K562 (cell line): ENCODE data around the gene DLGAP1. TPM values are rescaled to one million over a fixed set of nuclear protein-coding genes. Genes with fewer than 3 reads are reported as not detected.

ENCODE experiments used
- ATAC-seq: fragments of 200-7000 bp; cut with Tn5 transposase; 3 replicates; pipeline ENCODE4 v1.9.1; 2020; ENCODE audit warnings: moderate library complexity
- BruUV-seq: library from RNA; stranded (reverse); fragments of 400-500 nt; replicated peaks from 2 replicates; lab custom pipeline; 2021; lab: Mats Ljungman, UMichigan
- CTCF ChIA-PET: fragments of 300-600 bp; formaldehyde crosslinking; extraction: SDS; loops from one replicate; lab custom pipeline; 2021; ENCODE audit warnings: low intra/inter-chr PET ratio; lab: Yijun Ruan, JAX
- POLR2A ChIA-PET: fragments of 300-600, 350-650 bp; sonication (Branson Sonifier 250); formaldehyde crosslinking; extraction: SDS; loops from one replicate; lab custom pipeline; 2021; ENCODE audit warnings: antibody characterized with exemption, inconsistent platforms; lab: Yijun Ruan, JAX
- DNase-seq, 4 experiments: peaks; one replicate each; pipeline versions ENCODE4 v3.0.0 to v3.0.0-alpha.2; 2011 to 2018; ENCODE audit warnings: low spot score in 3 of 4, mixed read lengths in 3 of 4; ENCODE audit errors: extremely low read depth in 1 of 4
- FAIRE-seq: peaks from 2 replicates; lab custom pipeline; 2011; peaks lifted over from hg19 to GRCh38; lab: Jason Lieb, UNC
- H2AFZ ChIP-seq: 2 replicates; pipeline ENCODE4 v1.6.0; 2011; ENCODE audit warnings: low read depth, low read length, control low read depth, inconsistent platforms
- H3K27ac ChIP-seq: fragments of 200-600 bp; 3 replicates; pipeline ENCODE4 v1.8.0; 2011; ENCODE audit warnings: low read depth, mild to moderate bottlenecking, control low read depth, inconsistent platforms, low read length, moderate library complexity, mixed read lengths; ENCODE audit errors: extremely low read depth
- H3K27me3 ChIP-seq, 2 experiments: fragments of 300-600 bp in 1 of 2; 2 replicates in 1 of 2; 3 replicates in 1 of 2; pipeline versions ENCODE4 v1.6.0 to v1.8.0; 2011; ENCODE audit warnings: inconsistent platforms in 2 of 2, low read length in 2 of 2, mild to moderate bottlenecking in 1 of 2, mixed read lengths in 1 of 2, moderate library complexity in 1 of 2; ENCODE audit not compliant: control insufficient read depth in 2 of 2, insufficient read depth in 2 of 2
- H3K36me3 ChIP-seq: fragments of 300-600 bp; 3 replicates; pipeline ENCODE4 v1.8.0; 2011; ENCODE audit warnings: mild to moderate bottlenecking, low read length, inconsistent platforms; ENCODE audit not compliant: control insufficient read depth, insufficient read depth
- H3K4me1 ChIP-seq, 2 experiments: fragments of 200-600 bp in 1 of 2; replicated peaks in 1 of 2; 2 replicates in 1 of 2; 3 replicates in 1 of 2; pipeline versions ENCODE4 v1.5.1 to v1.8.0; 2011; ENCODE audit warnings: inconsistent platforms in 2 of 2, low read length in 2 of 2, mild to moderate bottlenecking in 1 of 2, mixed read lengths in 1 of 2, moderate library complexity in 1 of 2; ENCODE audit not compliant: control insufficient read depth in 2 of 2, insufficient read depth in 2 of 2
- H3K4me2 ChIP-seq: 2 replicates; pipeline ENCODE4 v1.6.1; 2011; ENCODE audit warnings: low read length, control low read depth, inconsistent platforms, mixed read lengths; ENCODE audit not compliant: insufficient read depth
- H3K4me3 ChIP-seq: fragments of 200-600 bp; sonication (generic), shearing (Covaris generic); 2 replicates; pipeline ENCODE4 v1.5.1; 2016; ENCODE audit warnings: control low read depth, inconsistent platforms
- H3K79me2 ChIP-seq: fragments of 200-600 bp; 3 replicates; pipeline ENCODE4 v1.8.0; 2011; ENCODE audit warnings: low read length, inconsistent platforms; ENCODE audit not compliant: control insufficient read depth, insufficient read depth
- H3K9ac ChIP-seq, 2 experiments: 2 replicates each; pipeline versions ENCODE4 v1.6.0 to v1.6.1; 2011; ENCODE audit warnings: low read depth in 2 of 2, low read length in 2 of 2, control low read depth in 1 of 2, inconsistent platforms in 1 of 2, mild to moderate bottlenecking in 1 of 2, mixed read lengths in 1 of 2; ENCODE audit not compliant: insufficient read depth in 1 of 2
- H3K9me1 ChIP-seq: one replicate; pipeline ENCODE4 v1.6.0; 2011; ENCODE audit warnings: inconsistent platforms, mild to moderate bottlenecking, low read length, moderate library complexity; ENCODE audit not compliant: control insufficient read depth, insufficient read depth
- H3K9me3 ChIP-seq: replicated peaks from 2 replicates; pipeline ENCODE4 v1.5.1; 2011; ENCODE audit warnings: low read depth, low read length, inconsistent platforms; ENCODE audit not compliant: control insufficient read depth, insufficient read depth
- H4K20me1 ChIP-seq: replicated peaks from 2 replicates; pipeline ENCODE4 v1.6.1; 2011; ENCODE audit warnings: low read length, inconsistent platforms, mixed read lengths; ENCODE audit not compliant: control insufficient read depth, insufficient read depth
- JUND ChIP-seq, 2 experiments: IDR thresholded peaks; 2 replicates in 1 of 2; 3 replicates in 1 of 2; pipeline ENCODE4 v1.6.1; 2011; ENCODE audit warnings: borderline replicate concordance in 2 of 2, low read depth in 2 of 2, low read length in 2 of 2, improper control_type of control experiment in 1 of 2, missing biosample characterization in 1 of 2, missing genetic modification characterization in 1 of 2, missing genetic modification reagents in 1 of 2
- LEF1 ChIP-seq: fragments of 450-650 bp; IDR thresholded peaks from 2 replicates; pipeline ENCODE4 v1.6.1; 2016; ENCODE audit warnings: mild to moderate bottlenecking
- PPARD ChIP-seq: fragments of 250-450 bp; sonication (Bioruptor Pico); IDR thresholded peaks from 2 replicates; pipeline ENCODE4 v1.8.0; 2022; ENCODE audit warnings: inconsistent platforms, mild to moderate bottlenecking, moderate library complexity
- U2AF1 ChIP-seq: fragments of 200-400 bp; formaldehyde crosslinking; optimal IDR thresholded peaks from 2 replicates; pipeline ENCODE3; 2017; ENCODE audit warnings: mild to moderate bottlenecking, low read depth, low read length, moderate library complexity
- WGBS: fragments of 100-300 bp; shearing (Covaris generic); methylation state at CpG from one replicate; pipeline ENCODE4 v1.1.6; 2016; ENCODE audit warnings: low coverage, mixed read lengths; ENCODE audit not compliant: insufficient coverage; ENCODE audit errors: missing lambda C conversion rate; 5-methylcytosine and 5-hydroxymethylcytosine counted together
- in situ Hi-C: fragments of 300-500 bp; cut with MboI; formaldehyde crosslinking; loops from 4 replicates; pipeline ENCODE4 v1.15.0; 2018; ENCODE audit warnings: inconsistent platforms, mixed read lengths
- intact Hi-C: fragments of 100-400 bp; cut with micrococcal nuclease; formaldehyde crosslinking; loops from 2 replicates; pipeline ENCODE4 v1.14.2; 2022
- polyA plus RNA-seq, 8 experiments: library from polyadenylated mRNA; depleted of rRNA in 4 of 8; stranded (reverse) in 5 of 8; unstranded in 3 of 8; fragments of >200 nt; fragmentation: Nextera tagmentation in 2 of 8; fragmentation: Illumina TruSeq in 1 of 8; extraction: Ambion mirVana in 2 of 8; extraction: Trizol in 1 of 8; gene quantifications; 2 replicates each; pipeline versions ENCODE4 v1.2.1 to v1.2.3, GENCODE V29; 2011 to 2014; ENCODE audit warnings: inconsistent platforms in 1 of 8, missing spikeins in 1 of 8
- total RNA-seq, 7 experiments: library from RNA; depleted of rRNA in 6 of 7; stranded (reverse); fragments of >200 nt in 6 of 7; fragmentation: Illumina TruSeq in 2 of 7; extraction: Trizol in 2 of 7; gene quantifications; 2 replicates each; pipeline versions ENCODE4 v1.2.1 to v1.2.3, GENCODE V29; 2011 to 2021; ENCODE audit warnings: low replicate concordance in 1 of 7
- TF ChIP-seq, protein P1 (sequence below): fragments of 250-450 bp; sonication (Bioruptor Pico); IDR thresholded peaks from 2 replicates; pipeline ENCODE4 v1.8.0; 2021; ENCODE audit warnings: mild to moderate bottlenecking, moderate library complexity
- TF ChIP-seq, protein P2 (sequence below): sonication (generic); formaldehyde crosslinking; IDR thresholded peaks from 2 replicates; pipeline ENCODE4 v1.8.0; 2023; ENCODE audit warnings: mild to moderate bottlenecking, missing genetic modification reagents

The DLGAP1 gene
- total and polyA plus RNA-seq, 9 of the 15 experiments (the other 6 are each of a cell fraction or from before 2014, with no cell fraction given) = 0.04 to 0.22 (median 0.08) TPM

DNA sequence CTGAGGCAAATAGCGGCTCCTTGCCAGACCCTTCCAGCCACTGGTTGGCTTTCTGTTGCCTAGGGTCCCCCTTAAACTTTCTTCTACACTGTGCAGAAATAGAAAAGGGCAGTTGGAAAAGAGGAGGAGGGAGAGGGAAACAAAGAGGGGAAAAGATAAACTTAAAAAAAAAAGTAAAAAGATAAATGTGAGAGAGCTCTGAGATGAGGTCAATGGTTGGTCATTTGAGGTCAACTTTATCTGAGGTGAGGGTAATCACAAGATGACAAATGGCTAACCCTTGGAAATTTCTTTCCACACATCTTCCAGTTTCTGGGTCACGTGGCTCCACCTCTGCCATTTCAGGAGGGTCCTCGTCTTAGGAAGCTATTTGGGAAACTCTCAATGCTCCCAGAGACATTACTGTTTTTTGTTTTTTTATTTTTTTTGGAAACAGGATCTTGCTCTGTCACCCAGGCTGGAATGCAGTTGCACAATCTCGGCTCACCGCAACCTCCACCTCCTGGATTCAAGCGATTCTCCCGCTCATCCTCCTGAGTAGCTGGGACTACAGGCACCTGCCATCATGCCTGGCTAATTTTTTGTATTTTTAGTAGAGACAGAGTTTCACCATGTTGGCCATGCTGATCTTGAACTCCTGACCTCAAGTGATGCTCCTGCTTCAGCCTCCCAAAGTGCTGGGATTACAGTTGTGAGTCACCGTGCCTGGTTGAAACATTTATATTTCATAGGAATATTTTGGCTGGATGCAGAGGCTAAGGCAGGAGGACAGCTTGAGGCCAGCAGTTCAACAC lies 805.3 kb downstream of the DLGAP1 start (continued):
- no peak for TF ChIP-seq PPARD (CRISPR knock-in tag)

DNA sequence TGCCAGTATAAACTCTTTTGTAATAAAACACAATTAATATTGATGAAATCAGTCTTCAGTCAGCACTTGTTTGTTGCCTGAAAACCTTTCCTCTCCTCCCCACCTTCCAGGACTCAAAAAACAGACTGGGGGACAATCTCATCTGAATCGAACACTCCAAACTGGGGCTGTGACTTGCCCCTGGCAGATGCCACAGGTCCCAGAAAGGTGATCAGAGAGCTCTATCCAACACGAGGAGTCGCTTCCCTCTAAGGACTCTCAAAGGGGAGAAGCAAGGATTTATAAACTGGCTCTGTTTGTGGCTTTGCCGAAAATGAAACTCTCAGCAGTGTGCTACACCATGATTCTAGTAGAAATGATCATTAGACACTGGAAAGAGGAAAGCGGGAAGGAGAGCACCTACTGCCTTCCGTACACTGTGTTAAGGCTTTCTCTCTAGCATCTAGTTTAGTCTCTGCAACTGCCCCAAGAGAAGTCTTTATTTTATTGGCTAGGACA lies 805.9 kb downstream of the DLGAP1 start:
- ChIA-PET POLR2A (interaction anchor here (0.6 to 6.3 kb wide), 7 partner anchors 10 to 46 kb away, joined by 3 to 80 read pairs (median 8); no protein-coding TSS in a partner anchor), CTCF (interaction anchor here (0.6 kb wide), 1 partner anchor 30 kb away, joined by 5 read pairs; no protein-coding TSS in a partner anchor)
- Histone ChIP-seq H3K27ac (peak overlapping the region; percentile 42; the same call in 1 of the 3 replicates), H3K4me2 (peak overlapping the region; percentile 67), H3K4me1 (peaks cover 34 to 39% of the 10 kb centered on the region in 2 experiments), H2AFZ (peak overlapping the region; percentile 66), H3K9me3 (no peaks in the 10 kb centered on the region), H3K9me1 (no peaks in the 10 kb centered on the region), H3K4me3 (no peak overlapping the region), H4K20me1 (no peaks in the 10 kb centered on the region), H3K27me3 (no peaks in the 10 kb centered on the region; a peak in 1 of 5 replicates), H3K79me2 (peaks cover 11% of the 10 kb centered on the region), H3K36me3 (no peaks in the 10 kb centered on the region; the same call in 2 of the 3 replicates), H3K9ac (peak overlapping the region; percentile 48 to 49; a peak in 3 of 4 replicates)
- in situ Hi-C loops = no loop called here
- WGBS = 12% methylated on average over 6 of the region's 6 CpGs
- no TSS peak for BruUV-seq
- intact Hi-C loops = no loop called here
- TF ChIP-seq, protein P1, sequence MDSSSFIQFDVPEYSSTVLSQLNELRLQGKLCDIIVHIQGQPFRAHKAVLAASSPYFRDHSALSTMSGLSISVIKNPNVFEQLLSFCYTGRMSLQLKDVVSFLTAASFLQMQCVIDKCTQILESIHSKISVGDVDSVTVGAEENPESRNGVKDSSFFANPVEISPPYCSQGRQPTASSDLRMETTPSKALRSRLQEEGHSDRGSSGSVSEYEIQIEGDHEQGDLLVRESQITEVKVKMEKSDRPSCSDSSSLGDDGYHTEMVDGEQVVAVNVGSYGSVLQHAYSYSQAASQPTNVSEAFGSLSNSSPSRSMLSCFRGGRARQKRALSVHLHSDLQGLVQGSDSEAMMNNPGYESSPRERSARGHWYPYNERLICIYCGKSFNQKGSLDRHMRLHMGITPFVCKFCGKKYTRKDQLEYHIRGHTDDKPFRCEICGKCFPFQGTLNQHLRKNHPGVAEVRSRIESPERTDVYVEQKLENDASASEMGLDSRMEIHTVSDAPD = no peak
- TF ChIP-seq JUND (IDR thresholded peaks at IDR 0.05; ENCODE audit: borderline replicate concordance, low read depth, low read length) = no peak
- no peak for TF ChIP-seq JUND (tag; IDR thresholded peaks at IDR 0.05; ENCODE audit: borderline replicate concordance, low read depth, low read length)
- TF ChIP-seq U2AF1 = no peak
- TF ChIP-seq LEF1 = no peak
- TF ChIP-seq, protein P2, sequence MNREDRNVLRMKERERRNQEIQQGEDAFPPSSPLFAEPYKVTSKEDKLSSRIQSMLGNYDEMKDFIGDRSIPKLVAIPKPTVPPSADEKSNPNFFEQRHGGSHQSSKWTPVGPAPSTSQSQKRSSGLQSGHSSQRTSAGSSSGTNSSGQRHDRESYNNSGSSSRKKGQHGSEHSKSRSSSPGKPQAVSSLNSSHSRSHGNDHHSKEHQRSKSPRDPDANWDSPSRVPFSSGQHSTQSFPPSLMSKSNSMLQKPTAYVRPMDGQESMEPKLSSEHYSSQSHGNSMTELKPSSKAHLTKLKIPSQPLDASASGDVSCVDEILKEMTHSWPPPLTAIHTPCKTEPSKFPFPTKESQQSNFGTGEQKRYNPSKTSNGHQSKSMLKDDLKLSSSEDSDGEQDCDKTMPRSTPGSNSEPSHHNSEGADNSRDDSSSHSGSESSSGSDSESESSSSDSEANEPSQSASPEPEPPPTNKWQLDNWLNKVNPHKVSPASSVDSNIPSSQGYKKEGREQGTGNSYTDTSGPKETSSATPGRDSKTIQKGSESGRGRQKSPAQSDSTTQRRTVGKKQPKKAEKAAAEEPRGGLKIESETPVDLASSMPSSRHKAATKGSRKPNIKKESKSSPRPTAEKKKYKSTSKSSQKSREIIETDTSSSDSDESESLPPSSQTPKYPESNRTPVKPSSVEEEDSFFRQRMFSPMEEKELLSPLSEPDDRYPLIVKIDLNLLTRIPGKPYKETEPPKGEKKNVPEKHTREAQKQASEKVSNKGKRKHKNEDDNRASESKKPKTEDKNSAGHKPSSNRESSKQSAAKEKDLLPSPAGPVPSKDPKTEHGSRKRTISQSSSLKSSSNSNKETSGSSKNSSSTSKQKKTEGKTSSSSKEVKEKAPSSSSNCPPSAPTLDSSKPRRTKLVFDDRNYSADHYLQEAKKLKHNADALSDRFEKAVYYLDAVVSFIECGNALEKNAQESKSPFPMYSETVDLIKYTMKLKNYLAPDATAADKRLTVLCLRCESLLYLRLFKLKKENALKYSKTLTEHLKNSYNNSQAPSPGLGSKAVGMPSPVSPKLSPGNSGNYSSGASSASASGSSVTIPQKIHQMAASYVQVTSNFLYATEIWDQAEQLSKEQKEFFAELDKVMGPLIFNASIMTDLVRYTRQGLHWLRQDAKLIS = no peak
- ATAC-seq = no peak
- no peak for DNase-seq
- no peak for FAIRE-seq
